PFSK-1 (cell line): ENCODE measurements around the gene KDF1.

ENCODE experiments used
- FOXP2 ChIP-seq: optimal IDR thresholded peaks from 2 replicates; pipeline ENCODE3; 2011; ENCODE audit warnings: borderline replicate concordance, control low read depth, inconsistent platforms; ENCODE audit not compliant: insufficient read depth; ENCODE audit errors: extremely low read length, extremely low read depth
- POLR2AphosphoS5 ChIP-seq: IDR thresholded peaks from 2 replicates; pipeline ENCODE4 v1.6.1; 2012; ENCODE audit warnings: low read depth, mild to moderate bottlenecking, control low read depth, low read length, moderate library complexity
- REST ChIP-seq, 2 experiments: IDR thresholded peaks; 2 replicates each; pipeline versions ENCODE4 v1.6.1 to v1.8.0; 2011 to 2012; ENCODE audit warnings: low read depth in 2 of 2, low read length in 2 of 2, control low read depth in 1 of 2, inconsistent platforms in 1 of 2, mild to moderate bottlenecking in 1 of 2, moderate library complexity in 1 of 2; ENCODE audit not compliant: insufficient read depth in 1 of 2
- SIN3A ChIP-seq: IDR thresholded peaks from 2 replicates; pipeline ENCODE4 v1.6.1; 2012; ENCODE audit warnings: mild to moderate bottlenecking, low read length, moderate library complexity, borderline replicate concordance; ENCODE audit not compliant: insufficient read depth
- TAF1 ChIP-seq: IDR thresholded peaks from 2 replicates; pipeline ENCODE4 v1.6.1; 2012; ENCODE audit warnings: low read length, control low read depth, borderline replicate concordance; ENCODE audit not compliant: insufficient read depth

DNA sequence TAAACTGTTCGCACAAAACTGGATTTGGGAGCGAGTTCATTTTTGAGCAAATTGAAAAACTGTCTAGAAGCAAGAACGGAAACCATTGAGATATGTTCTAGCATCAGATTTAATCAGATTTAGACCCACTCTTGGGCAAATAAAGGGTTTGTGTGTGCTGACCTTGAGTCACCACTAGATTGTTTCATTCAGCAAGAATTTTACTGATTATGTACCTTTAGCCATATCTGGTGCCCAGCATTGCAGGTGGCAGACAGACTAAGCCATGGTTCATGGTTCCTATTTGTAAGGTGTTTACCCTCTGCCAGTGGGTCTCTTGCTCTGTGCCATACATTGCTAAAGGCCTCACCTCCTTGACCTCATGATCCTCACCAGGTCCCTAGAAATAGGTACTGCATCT, 37.4 kb downstream of the KDF1 start:
- TF ChIP-seq POLR2AphosphoS5 = no peak
- no peak for TF ChIP-seq SIN3A
- no peak for TF ChIP-seq FOXP2
- TF ChIP-seq TAF1 = no peak
- no peak for TF ChIP-seq REST (IDR thresholded peaks at IDR 0.05; ENCODE audit: insufficient read depth in 1 of 2, low read depth in 2 of 2, low read length in 2 of 2)
